Natural killer cell treated with Interleukin-12 subunit alpha and Interleukin-12 subunit beta and Interleukin-15 and Interleukin-18, amount 100 ng/mL, for 72 hours (primary cell): Measurements from ENCODE around the gene ZNF366. TPM values are rescaled to one million over a fixed set of nuclear protein-coding genes. Genes with fewer than 3 reads are reported as not detected.
"Not testable (repeated sequence)": the region's sequence is repeated elsewhere in the genome, so short reads cannot be mapped to it uniquely, and the experiment has no call there.

Experiments used
- ATAC-seq, 2 donors: fragments of 150-1000 bp; cut with Tn5 transposase in 1 of 2; sonication (Bioruptor Pico), chemical (Tn5 transposase) in 1 of 2; 2 replicates each; pipeline ENCODE4 v1.10.0; 2021
- DNase-seq: peaks from one replicate; pipeline ENCODE4 v3.0.0; 2022; ENCODE audit warnings: low spot score
- H3K27ac Mint-ChIP-seq, 2 donors: 1 replicate in 1 of 2; 2 replicates in 1 of 2; pipeline ENCODE4 v1.8.0; 2022; ENCODE audit warnings: mixed read lengths in 2 of 2, mild to moderate bottlenecking in 1 of 2, moderate library complexity in 1 of 2
- H3K27me3 Mint-ChIP-seq, 2 donors: 1 replicate in 1 of 2; 2 replicates in 1 of 2; pipeline ENCODE4 v1.8.0; 2022; ENCODE audit warnings: mixed read lengths in 2 of 2
- H3K36me3 Mint-ChIP-seq: one replicate; pipeline ENCODE4 v1.8.0; 2022; ENCODE audit warnings: mixed read lengths
- H3K4me1 Mint-ChIP-seq, 2 donors: 1 replicate in 1 of 2; 2 replicates in 1 of 2; pipeline ENCODE4 v1.8.0; 2022; ENCODE audit warnings: low read depth in 2 of 2, mixed read lengths in 2 of 2, mild to moderate bottlenecking in 1 of 2
- H3K4me3 Mint-ChIP-seq: one replicate; pipeline ENCODE4 v1.8.0; 2022; ENCODE audit warnings: mixed read lengths
- H3K9me3 Mint-ChIP-seq: 2 replicates; pipeline ENCODE4 v1.8.0; 2022; ENCODE audit warnings: mixed read lengths
- total RNA-seq, 2 donors: library from RNA; stranded (reverse); gene quantifications; one replicate each; pipeline ENCODE4 v1.2.3, GENCODE V29; 2022

The ZNF366 gene
- total RNA-seq, 2 donors from 2014 or later = not detected

DNA sequence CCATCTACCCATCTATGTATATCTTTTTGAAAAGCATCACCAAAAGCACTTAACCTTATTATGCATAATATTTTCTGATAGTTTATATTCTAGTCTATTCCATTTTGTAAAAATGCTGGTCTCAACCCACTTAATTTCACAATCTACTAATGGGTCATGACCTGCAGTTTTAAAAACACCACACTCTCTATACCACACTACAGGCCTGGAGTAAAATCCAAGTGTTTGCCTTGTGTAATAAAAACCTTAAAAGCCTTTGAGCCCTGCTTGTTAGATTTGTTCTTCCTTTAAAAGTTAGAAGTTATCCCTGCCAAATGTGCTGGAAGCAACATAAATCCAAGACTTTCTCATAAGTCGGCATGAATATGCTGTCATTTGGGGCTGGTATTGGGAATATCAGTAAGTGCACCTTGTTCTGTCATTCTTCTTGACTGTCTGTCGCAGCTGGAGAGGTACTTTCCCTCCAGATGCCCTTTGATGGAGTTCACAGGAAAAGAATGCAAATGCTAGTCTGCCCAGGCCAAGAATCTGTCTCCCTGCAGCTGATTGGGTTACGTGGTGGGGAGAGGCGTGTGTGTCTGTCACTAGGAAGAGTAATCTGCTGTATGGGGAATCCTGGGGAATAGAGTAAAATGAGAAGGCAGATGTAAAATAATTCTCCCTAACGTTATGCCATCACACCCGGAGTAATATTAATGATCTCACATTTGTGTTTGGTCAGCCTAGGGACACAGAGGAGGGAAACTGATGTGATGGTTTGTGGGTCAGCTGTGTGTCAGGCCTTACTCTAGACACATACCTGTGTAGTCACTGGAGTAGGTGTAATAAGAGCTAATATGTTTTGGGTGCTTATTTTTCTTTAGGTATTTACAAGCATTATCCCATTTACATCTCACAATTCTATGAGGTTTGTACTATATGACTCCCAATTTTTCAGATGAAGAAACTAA is 79.4 kb downstream of the ZNF366 start:
- ATAC-seq = peak in 1 of 2 donors; percentile 29
- H3K27me3 Mint-ChIP-seq = peaks cover 20 to 53% of the 10 kb centered on the region in 2 donors
- no peak for DNase-seq
- no peaks in the 10 kb centered on the region for H3K9me3 Mint-ChIP-seq
- H3K36me3 Mint-ChIP-seq = no peaks in the 10 kb centered on the region
- H3K4me3 Mint-ChIP-seq = no peak overlapping the region
- H3K27ac Mint-ChIP-seq = no peak overlapping the region
- H3K4me1 Mint-ChIP-seq = no peaks in the 10 kb centered on the region

DNA sequence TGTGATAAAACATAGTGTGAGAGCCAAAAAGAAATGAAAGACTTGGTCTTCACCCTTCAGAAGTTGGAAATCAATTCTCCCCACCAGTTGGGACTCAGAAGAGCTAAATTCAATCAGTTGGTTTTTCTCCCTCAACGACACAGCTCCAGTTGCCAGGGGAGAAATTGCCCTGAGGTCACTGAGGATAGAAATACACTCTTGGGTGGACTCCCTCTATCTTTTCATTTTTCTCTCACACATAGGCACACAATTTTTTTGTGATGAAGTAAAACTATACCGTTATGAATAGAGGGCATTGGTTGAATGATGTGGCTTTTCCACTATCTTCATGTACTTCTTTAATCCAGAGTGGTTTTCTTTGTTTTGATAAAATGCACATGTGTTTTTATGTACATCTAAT is 80.2 kb downstream of the ZNF366 start:
- H3K4me1 Mint-ChIP-seq = no peaks in the 10 kb centered on the region
- DNase-seq = no peak
- H3K4me3 Mint-ChIP-seq = no peak overlapping the region
- no peak overlapping the region for H3K27ac Mint-ChIP-seq
- no peaks in the 10 kb centered on the region for H3K9me3 Mint-ChIP-seq
- no peaks in the 10 kb centered on the region for H3K36me3 Mint-ChIP-seq
- ATAC-seq = no peak
- peaks cover 20 to 57% of the 10 kb centered on the region in 2 donors for H3K27me3 Mint-ChIP-seq

DNA sequence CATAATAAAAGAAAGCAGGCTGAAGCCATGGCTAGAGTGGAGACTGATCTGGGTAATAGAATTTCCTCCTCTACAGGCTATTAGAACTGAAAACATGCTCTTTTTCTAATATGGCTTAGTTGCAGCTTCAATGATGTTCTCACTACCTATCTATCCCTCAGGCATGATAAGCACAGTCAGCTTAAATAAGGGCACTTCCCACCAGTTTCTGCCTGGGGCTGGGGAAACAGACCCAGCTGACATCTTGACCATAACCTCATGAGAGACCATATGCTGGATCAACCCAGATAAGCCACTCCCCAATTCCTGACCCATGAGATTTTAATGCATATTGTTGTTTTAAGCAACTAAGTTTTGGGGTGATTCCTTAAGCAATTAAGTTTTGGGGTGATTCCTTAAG is 81.2 kb downstream of the ZNF366 start:
- Mint-ChIP-seq H3K27me3 (peaks cover 23 to 66% of the 10 kb centered on the region in 2 donors), H3K36me3 (no peaks in the 10 kb centered on the region), H3K4me3 (no peak overlapping the region), H3K27ac (no peak overlapping the region), H3K9me3 (no peaks in the 10 kb centered on the region), H3K4me1 (no peaks in the 10 kb centered on the region)
- no peak for ATAC-seq
- DNase-seq = no peak

DNA sequence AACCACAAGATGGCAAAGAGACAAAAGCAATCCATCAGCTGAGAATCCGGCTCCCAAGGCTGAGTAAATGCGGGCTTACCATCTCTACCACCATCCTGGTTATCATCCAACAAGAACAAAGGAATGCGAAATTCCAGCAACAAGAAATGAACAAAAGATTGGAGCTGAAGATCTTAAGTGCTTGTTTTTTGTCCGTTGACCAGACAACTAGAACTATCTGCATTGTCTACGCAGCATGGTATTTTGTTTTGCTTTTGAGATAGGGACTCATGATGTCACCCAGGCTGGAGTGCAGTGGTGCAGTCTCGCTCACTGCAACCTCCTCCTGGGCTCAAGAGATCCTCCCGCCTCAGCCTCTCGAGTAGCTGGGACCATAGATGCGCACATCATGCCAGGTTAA is 88.9 kb downstream of the ZNF366 start:
- ATAC-seq (no peak), DNase-seq (no peak)
- Mint-ChIP-seq H3K27me3 (peaks cover 3 to 19% of the 10 kb centered on the region in 2 donors), H3K36me3 (no peaks in the 10 kb centered on the region), H3K9me3 (no peaks in the 10 kb centered on the region), H3K27ac (no peak overlapping the region), H3K4me1 (no peaks in the 10 kb centered on the region), H3K4me3 (no peak overlapping the region)

DNA sequence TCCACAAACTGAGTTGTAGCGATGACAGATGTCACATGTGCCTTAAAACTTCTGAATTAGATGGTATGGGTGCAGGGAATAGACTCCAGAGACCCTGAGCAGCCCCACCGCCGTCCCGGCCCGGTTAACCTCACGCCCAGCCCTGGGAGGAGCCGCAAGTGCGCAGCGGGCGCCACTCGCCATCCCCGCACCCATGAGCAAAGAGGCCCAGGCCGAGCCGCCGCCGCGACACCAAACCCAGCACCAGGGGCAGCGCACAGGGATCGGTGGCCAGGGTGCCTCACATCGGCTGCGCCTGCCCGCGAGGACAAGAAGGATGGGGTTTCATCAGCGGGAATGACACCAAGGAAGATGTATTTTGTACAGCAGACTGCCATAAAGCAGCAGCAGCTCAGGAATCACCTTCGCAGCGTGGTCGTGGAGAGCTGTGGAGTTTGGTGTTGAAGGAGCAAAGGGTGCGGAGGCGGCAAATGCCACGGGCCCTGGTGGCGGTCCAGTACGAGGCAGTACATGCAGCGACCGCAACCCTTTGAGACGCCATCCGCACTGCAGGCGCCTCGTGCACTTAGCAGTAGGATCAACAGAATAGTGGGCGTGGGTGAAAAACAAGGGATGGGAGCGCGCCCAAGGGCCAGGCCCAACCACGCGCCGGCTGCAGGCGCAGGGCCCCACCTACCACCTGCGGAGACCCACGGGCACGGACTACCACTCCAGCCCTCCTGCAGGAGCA is 89.7 kb downstream of the ZNF366 start:
- Mint-ChIP-seq H3K27ac (no peak overlapping the region), H3K4me1 (no peaks in the 10 kb centered on the region)

DNA sequence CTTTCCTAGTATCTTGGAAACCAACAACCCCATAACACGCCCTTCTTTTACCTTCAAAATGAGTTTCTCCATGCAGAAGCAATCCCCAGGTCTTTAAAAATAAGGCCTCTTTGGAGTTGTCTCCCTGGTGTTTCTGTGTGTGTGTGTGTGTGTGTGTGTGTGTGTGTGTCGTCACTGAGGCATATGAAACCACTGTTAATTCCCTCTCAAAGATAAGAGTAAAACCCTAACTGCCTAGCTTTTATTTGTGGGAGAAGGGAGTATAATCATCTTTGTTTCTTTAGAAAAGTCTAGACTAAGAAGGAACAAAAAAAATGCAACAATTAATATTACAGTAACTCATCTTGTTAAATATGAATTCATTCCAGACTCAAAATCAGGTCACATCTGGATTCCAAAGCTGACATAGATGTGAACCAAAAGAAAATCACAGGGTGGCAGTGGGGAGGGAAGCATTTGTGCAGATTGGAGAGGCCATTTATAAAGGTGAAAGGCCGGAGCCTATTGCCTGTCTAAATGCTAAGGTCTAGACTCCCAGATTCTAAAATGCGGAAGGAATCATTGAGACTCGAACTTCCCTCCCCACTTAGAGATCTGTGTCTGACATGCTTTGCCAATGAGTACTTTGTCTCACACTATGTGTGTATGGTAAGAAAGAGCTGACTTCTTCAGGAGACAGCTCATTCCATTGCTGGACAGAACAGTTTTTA is 91.4 kb downstream of the ZNF366 start:
- no peak overlapping the region for H3K27ac Mint-ChIP-seq
- no peaks in the 10 kb centered on the region for H3K9me3 Mint-ChIP-seq
- no peaks in the 10 kb centered on the region for H3K36me3 Mint-ChIP-seq
- no peak for ATAC-seq
- no peaks in the 10 kb centered on the region for H3K4me1 Mint-ChIP-seq
- DNase-seq = no peak
- H3K27me3 Mint-ChIP-seq = peaks cover 0 to 3% of the 10 kb centered on the region in 2 donors
- no peak overlapping the region for H3K4me3 Mint-ChIP-seq

More for the DNA sequence above, 89.7 kb downstream of the ZNF366 start:
- H3K9me3 Mint-ChIP-seq = no peaks in the 10 kb centered on the region
- ATAC-seq (peak; percentile 9 to 48), DNase-seq (no peak)
- no peak overlapping the region for H3K4me3 Mint-ChIP-seq
- peaks cover 3 to 11% of the 10 kb centered on the region in 2 donors for H3K27me3 Mint-ChIP-seq
- H3K36me3 Mint-ChIP-seq = no peaks in the 10 kb centered on the region

DNA sequence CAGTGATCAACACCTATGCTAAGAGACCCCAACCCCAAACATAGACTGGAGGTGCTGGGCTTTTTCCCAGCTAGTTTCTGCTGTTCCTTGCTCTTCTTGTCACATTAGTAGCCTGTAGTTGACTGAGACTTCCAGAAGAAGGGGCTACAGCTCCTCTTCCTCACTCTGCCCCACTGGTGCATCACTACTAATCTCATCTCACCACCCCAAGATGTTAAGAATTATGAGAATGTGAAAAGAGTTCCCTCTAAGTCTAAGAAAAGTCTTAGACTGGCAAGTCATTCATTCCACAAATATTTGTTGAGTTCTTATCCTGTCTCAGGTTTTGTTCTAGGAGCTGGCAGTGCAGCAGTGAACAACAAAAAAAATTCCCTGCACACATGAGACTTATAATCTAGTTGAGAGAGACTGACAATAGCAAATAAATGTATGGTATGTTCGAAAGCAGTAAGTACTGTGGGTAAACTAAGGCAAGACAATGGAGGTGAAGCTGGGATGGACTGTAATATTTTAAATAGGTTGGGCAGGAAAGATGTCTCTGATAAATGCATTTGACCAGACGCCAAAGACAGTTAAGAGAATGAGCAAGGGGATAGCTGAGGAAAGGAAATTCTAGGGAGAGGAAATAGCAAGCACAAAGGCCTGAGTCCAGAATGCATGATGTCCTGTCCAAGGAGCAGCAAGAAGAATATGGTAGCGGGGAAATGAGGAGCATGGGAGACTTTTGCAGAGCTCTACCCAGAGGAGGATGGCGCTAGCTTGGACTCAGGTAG is 94.7 kb downstream of the ZNF366 start:
- no peaks in the 10 kb centered on the region for H3K9me3 Mint-ChIP-seq
- ATAC-seq = no peak
- peaks cover 4 to 5% of the 10 kb centered on the region in 2 donors for H3K27me3 Mint-ChIP-seq
- no peaks in the 10 kb centered on the region for H3K4me1 Mint-ChIP-seq
- no peaks in the 10 kb centered on the region for H3K36me3 Mint-ChIP-seq
- H3K27ac Mint-ChIP-seq = no peak overlapping the region
- H3K4me3 Mint-ChIP-seq = no peak overlapping the region
- no peak for DNase-seq

DNA sequence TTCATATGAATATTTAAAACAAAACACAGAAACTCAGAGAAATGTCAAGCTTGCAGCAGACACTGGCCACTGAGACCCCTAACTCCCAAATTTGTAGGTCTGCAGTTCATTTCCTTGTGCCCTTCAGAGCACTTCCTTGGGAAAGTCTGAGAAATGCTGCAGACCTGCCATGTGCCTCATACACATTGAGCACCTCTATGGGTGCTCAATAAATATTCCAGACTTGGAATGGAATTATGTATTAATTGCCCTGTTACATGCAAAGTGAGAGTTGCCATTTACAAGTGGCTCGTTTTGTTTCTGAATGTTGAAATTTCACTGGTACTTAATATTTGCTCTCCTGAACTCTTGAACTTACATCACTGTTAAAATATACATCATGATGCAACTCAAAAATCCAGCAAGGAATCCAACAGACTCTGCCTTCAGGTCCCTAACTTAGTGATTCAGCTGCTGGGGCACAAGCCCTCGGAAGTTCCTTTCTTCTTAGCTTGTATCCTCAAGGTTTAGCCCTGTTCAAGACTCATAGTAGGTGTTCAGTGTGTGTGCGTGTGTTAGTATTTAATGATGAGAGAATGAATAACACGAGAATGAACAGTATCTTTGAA is 96.4 kb downstream of the ZNF366 start:
- Mint-ChIP-seq H3K9me3 (no peaks in the 10 kb centered on the region), H3K36me3 (no peaks in the 10 kb centered on the region), H3K4me3 (no peak overlapping the region), H3K4me1 (no peaks in the 10 kb centered on the region), H3K27ac (no peak overlapping the region), H3K27me3 (peaks cover 5 to 11% of the 10 kb centered on the region in 2 donors)
- ATAC-seq = no peak
- no peak for DNase-seq

DNA sequence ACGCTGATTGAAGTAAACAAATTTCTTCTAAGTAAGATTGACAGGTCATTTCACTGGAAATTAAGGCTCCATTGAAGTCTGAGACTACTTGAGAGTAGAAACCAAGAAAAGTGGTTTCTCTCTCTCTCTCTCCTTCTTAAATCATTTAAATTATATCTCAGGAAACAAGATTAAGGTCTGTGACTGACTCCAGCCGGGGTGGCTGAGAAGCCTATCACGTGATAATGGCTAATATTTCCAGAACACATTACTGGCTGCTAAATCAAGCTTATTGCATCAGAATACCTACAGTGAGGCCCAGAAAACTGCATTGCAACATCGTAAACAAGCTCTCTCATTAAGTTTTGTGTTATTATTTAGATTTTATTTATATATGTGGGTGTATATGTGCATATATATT is 98.6 kb downstream of the ZNF366 start:
- Mint-ChIP-seq H3K9me3 (no peaks in the 10 kb centered on the region), H3K4me1 (no peaks in the 10 kb centered on the region), H3K27me3 (peaks cover 5 to 23% of the 10 kb centered on the region in 2 donors), H3K4me3 (no peak overlapping the region), H3K27ac (no peak overlapping the region), H3K36me3 (no peaks in the 10 kb centered on the region)
- DNase-seq (no peak), ATAC-seq (no peak)

DNA sequence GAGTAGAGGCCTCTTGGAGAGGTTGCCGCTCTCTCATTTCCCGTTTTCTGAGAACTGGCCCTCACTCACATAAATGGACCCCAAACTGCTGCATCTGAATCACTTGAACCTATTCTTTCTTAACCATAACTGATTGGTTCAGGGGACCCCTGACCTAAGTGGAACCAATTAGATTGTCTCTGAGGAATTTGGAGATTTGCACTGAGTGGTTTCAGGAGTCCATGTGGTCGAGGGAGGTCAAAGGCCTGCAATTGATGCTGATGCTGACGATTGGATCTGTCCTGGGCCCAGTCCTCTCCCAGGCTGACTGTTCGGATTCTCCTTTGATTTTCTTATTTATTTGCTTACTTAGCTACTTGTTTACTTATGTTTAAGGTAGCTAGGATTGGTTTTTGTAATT is 99.1 kb downstream of the ZNF366 start:
- H3K36me3 Mint-ChIP-seq = no peaks in the 10 kb centered on the region
- no peak overlapping the region for H3K4me3 Mint-ChIP-seq
- H3K9me3 Mint-ChIP-seq = no peaks in the 10 kb centered on the region
- no peaks in the 10 kb centered on the region for H3K4me1 Mint-ChIP-seq
- peaks cover 5 to 23% of the 10 kb centered on the region in 2 donors for H3K27me3 Mint-ChIP-seq
- DNase-seq (no peak), ATAC-seq (no peak)
- H3K27ac Mint-ChIP-seq = no peak overlapping the region

DNA sequence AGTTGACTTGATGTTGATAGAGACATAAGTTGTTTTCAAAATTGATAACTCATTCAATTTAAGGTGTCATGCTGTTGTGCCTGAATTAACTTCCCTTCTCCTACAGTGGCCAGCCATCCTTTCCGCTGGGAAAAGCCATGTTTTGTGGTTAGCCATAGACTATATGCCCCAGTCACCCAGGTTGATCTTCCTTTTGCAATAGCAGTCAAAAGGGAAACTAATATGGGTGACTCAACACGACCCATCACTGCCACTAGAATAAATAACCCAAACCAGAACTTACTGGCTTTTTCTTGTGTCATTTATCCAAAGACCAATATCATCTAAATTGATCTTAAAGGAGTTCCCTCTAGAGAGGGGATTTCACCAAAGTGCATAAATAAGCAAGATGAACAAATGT is 99.7 kb downstream of the ZNF366 start:
- no peak overlapping the region for H3K27ac Mint-ChIP-seq
- H3K27me3 Mint-ChIP-seq = peaks cover 5 to 23% of the 10 kb centered on the region in 2 donors
- no peaks in the 10 kb centered on the region for H3K4me1 Mint-ChIP-seq
- no peaks in the 10 kb centered on the region for H3K9me3 Mint-ChIP-seq
- DNase-seq = no peak
- no peak for ATAC-seq
- no peaks in the 10 kb centered on the region for H3K36me3 Mint-ChIP-seq
- H3K4me3 Mint-ChIP-seq = no peak overlapping the region

DNA sequence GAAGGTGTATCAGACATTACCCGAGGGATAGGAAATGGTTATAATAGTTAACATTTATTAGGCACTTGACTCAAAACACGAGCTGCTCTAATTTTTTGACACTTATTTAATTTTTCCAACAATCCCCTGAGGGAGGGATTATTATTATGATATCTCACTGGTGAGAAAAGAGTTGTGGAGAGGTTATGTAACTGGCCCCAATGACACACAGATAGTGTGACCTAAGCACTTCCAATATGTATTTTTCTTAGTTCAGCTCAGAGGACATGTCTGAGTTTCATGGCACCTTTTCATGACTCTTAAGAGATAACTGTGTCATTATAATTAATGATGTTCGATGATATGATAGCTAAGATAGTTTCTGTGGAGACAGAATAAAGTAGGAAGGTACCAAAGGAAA is 100.1 kb downstream of the ZNF366 start:
- DNase-seq (no peak), ATAC-seq (no peak)
- H3K4me1 Mint-ChIP-seq = no peaks in the 10 kb centered on the region
- H3K27ac Mint-ChIP-seq = no peak overlapping the region
- H3K4me3 Mint-ChIP-seq = no peak overlapping the region
- no peaks in the 10 kb centered on the region for H3K9me3 Mint-ChIP-seq
- no peaks in the 10 kb centered on the region for H3K36me3 Mint-ChIP-seq
- H3K27me3 Mint-ChIP-seq = peaks cover 5 to 23% of the 10 kb centered on the region in 2 donors

DNA sequence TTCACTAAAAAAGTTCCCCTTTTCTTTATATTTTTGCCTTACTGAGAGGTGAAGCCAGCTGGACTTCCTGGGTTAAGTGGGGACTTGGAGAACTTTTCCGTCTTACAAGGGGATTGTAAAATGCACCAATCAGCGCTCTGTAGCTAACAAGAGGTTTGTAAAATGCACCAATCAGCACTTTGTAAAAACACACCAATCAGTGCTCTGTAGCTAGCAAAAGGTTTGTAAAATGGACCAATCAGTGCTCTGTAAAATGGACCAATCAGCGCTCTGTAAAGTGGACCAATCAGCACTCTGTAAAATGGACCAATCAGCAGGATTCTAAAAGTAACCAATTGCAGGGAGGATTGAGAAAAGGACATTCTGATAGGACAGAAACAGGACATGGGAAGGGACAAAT is 102.4 kb downstream of the ZNF366 start:
- not testable (repeated sequence) for H3K4me3 Mint-ChIP-seq, H3K36me3 Mint-ChIP-seq, ATAC-seq, H3K4me1 Mint-ChIP-seq, DNase-seq, H3K27ac Mint-ChIP-seq, H3K9me3 Mint-ChIP-seq
- peaks cover 7 to 23% of the 10 kb centered on the region in 2 donors for H3K27me3 Mint-ChIP-seq
